ENCODE results near the gene PTPRT.

The PTPRT gene

GRCh38 chr20:42785041-42785440, 404.7 kb downstream of the PTPRT start:
- Histone ChIP-seq H3K4me3 (ENCODE audit: low read length) (no peak overlapping the region), H3K4me1 (ENCODE audit: control insufficient read depth, low read depth, low read length) (no peaks in the 10 kb centered on the region), H3K4ac (ENCODE audit: low read depth, low read length) (no peak overlapping the region), H2BK120ac (ENCODE audit: low read depth, low read length) (no peak overlapping the region), H3K56ac (ENCODE audit: low read length) (no peak overlapping the region), H4K5ac (ENCODE audit: low read length) (no peak overlapping the region), H2BK15ac (replicated peaks; ENCODE audit: low read depth) (no peak overlapping the region), H3K4me2 (ENCODE audit: low read length) (no peak overlapping the region), H3K79me2 (ENCODE audit: control insufficient read depth, insufficient read depth, low read length) (no peaks in the 10 kb centered on the region), H4K8ac (ENCODE audit: low read depth, low read length) (no peak overlapping the region), H3K27ac (ENCODE audit: low read depth, low read length) (no peak overlapping the region), H3K79me1 (ENCODE audit: low read length) (no peaks in the 10 kb centered on the region), H3K23ac (ENCODE audit: low read length) (no peak overlapping the region), H3K36me3 (ENCODE audit: control insufficient read depth, insufficient read depth, low read length) (no peaks in the 10 kb centered on the region), H3K27me3 (ENCODE audit: insufficient read depth, low read length, poor library complexity) (no peaks in the 10 kb centered on the region), H2AK5ac (ENCODE audit: low read length) (no peak overlapping the region), H3K18ac (ENCODE audit: low read length) (no peak overlapping the region), H3K9ac (ENCODE audit: low read length) (no peak overlapping the region), H2BK5ac (ENCODE audit: low read length) (no peak overlapping the region)
- no CpG with 5 or more reads among the region's 4 CpGs for WGBS (ENCODE audit: extremely low coverage, insufficient coverage, low lambda C conversion rate)
- no peak for DNase-seq

GRCh38 chr20:42779216-42779615, 410.5 kb downstream of the PTPRT start:
- Histone ChIP-seq H3K27me3 (ENCODE audit: insufficient read depth, low read length, poor library complexity) (no peaks in the 10 kb centered on the region), H3K23ac (ENCODE audit: low read length) (no peak overlapping the region), H4K8ac (ENCODE audit: low read depth, low read length) (no peak overlapping the region), H3K18ac (ENCODE audit: low read length) (no peak overlapping the region), H3K4me2 (ENCODE audit: low read length) (no peak overlapping the region), H2BK5ac (ENCODE audit: low read length) (no peak overlapping the region), H3K4ac (ENCODE audit: low read depth, low read length) (no peak overlapping the region), H2BK15ac (replicated peaks; ENCODE audit: low read depth) (no peak overlapping the region), H2BK120ac (ENCODE audit: low read depth, low read length) (no peak overlapping the region), H3K4me3 (ENCODE audit: low read length) (no peak overlapping the region), H3K27ac (ENCODE audit: low read depth, low read length) (no peak overlapping the region), H3K4me1 (ENCODE audit: control insufficient read depth, low read depth, low read length) (no peaks in the 10 kb centered on the region), H3K56ac (ENCODE audit: low read length) (no peak overlapping the region), H3K79me2 (ENCODE audit: control insufficient read depth, insufficient read depth, low read length) (no peaks in the 10 kb centered on the region), H4K5ac (ENCODE audit: low read length) (no peak overlapping the region), H3K36me3 (ENCODE audit: control insufficient read depth, insufficient read depth, low read length) (no peaks in the 10 kb centered on the region), H3K79me1 (ENCODE audit: low read length) (no peaks in the 10 kb centered on the region), H3K9ac (ENCODE audit: low read length) (no peak overlapping the region), H2AK5ac (ENCODE audit: low read length) (no peak overlapping the region)
- DNase-seq: peak; percentile 48
- WGBS (ENCODE audit: extremely low coverage, insufficient coverage, low lambda C conversion rate): no CpG with 5 or more reads among the region's 1 CpG

- no peak overlapping the region for H3K27ac ChIP-seq (ENCODE audit: low read depth, low read length)
- no CpG with 5 or more reads among the region's 3 CpGs for WGBS (ENCODE audit: extremely low coverage, insufficient coverage, low lambda C conversion rate)
Measured at GRCh38 chr20:42775866-42776265, 413.8 kb downstream of the PTPRT start.

GRCh38 chr20:42775037-42775436, 414.7 kb downstream of the PTPRT start:
- H3K18ac ChIP-seq (ENCODE audit: low read length): no peak overlapping the region
- DNase-seq: no peak
- no peak overlapping the region for H2BK15ac ChIP-seq (replicated peaks; ENCODE audit: low read depth)
- H3K9ac ChIP-seq (ENCODE audit: low read length): no peak overlapping the region
- H3K4ac ChIP-seq (ENCODE audit: low read depth, low read length): no peak overlapping the region
- H3K56ac ChIP-seq (ENCODE audit: low read length): no peak overlapping the region
- H4K5ac ChIP-seq (ENCODE audit: low read length): no peak overlapping the region
- H3K27ac ChIP-seq (ENCODE audit: low read depth, low read length): no peak overlapping the region
- WGBS (ENCODE audit: extremely low coverage, insufficient coverage, low lambda C conversion rate): no CpG with 5 or more reads among the region's 7 CpGs
- H3K36me3 ChIP-seq (ENCODE audit: control insufficient read depth, insufficient read depth, low read length): no peaks in the 10 kb centered on the region
- H3K23ac ChIP-seq (ENCODE audit: low read length): no peak overlapping the region
- no peak overlapping the region for H2BK120ac ChIP-seq (ENCODE audit: low read depth, low read length)
- H2AK5ac ChIP-seq (ENCODE audit: low read length): no peak overlapping the region
- no peaks in the 10 kb centered on the region for H3K4me1 ChIP-seq (ENCODE audit: control insufficient read depth, low read depth, low read length)
- no peaks in the 10 kb centered on the region for H3K79me2 ChIP-seq (ENCODE audit: control insufficient read depth, insufficient read depth, low read length)
- no peak overlapping the region for H3K4me2 ChIP-seq (ENCODE audit: low read length)
- no peaks in the 10 kb centered on the region for H3K27me3 ChIP-seq (ENCODE audit: insufficient read depth, low read length, poor library complexity)
- no peaks in the 10 kb centered on the region for H3K79me1 ChIP-seq (ENCODE audit: low read length)
- no peak overlapping the region for H4K8ac ChIP-seq (ENCODE audit: low read depth, low read length)
- H3K4me3 ChIP-seq (ENCODE audit: low read length): no peak overlapping the region
- no peak overlapping the region for H2BK5ac ChIP-seq (ENCODE audit: low read length)

More at GRCh38 chr20:42775866-42776265, 413.8 kb downstream of the PTPRT start:
- Histone ChIP-seq H3K9ac (ENCODE audit: low read length) (no peak overlapping the region), H3K4me2 (ENCODE audit: low read length) (no peak overlapping the region), H3K23ac (ENCODE audit: low read length) (no peak overlapping the region), H3K56ac (ENCODE audit: low read length) (no peak overlapping the region), H4K5ac (ENCODE audit: low read length) (no peak overlapping the region), H3K4me3 (ENCODE audit: low read length) (no peak overlapping the region), H3K36me3 (ENCODE audit: control insufficient read depth, insufficient read depth, low read length) (no peaks in the 10 kb centered on the region), H2BK120ac (ENCODE audit: low read depth, low read length) (no peak overlapping the region), H3K79me1 (ENCODE audit: low read length) (no peaks in the 10 kb centered on the region), H2BK5ac (ENCODE audit: low read length) (no peak overlapping the region), H3K18ac (ENCODE audit: low read length) (no peak overlapping the region), H2AK5ac (ENCODE audit: low read length) (no peak overlapping the region), H3K79me2 (ENCODE audit: control insufficient read depth, insufficient read depth, low read length) (no peaks in the 10 kb centered on the region), H2BK15ac (replicated peaks; ENCODE audit: low read depth) (no peak overlapping the region), H3K4ac (ENCODE audit: low read depth, low read length) (no peak overlapping the region), H3K27me3 (ENCODE audit: insufficient read depth, low read length, poor library complexity) (no peaks in the 10 kb centered on the region), H4K8ac (ENCODE audit: low read depth, low read length) (no peak overlapping the region), H3K4me1 (ENCODE audit: control insufficient read depth, low read depth, low read length) (no peaks in the 10 kb centered on the region)
- DNase-seq: peak; percentile 32

GRCh38 chr20:42763015-42763414, 426.7 kb downstream of the PTPRT start:
- no peak overlapping the region for H3K4me2 ChIP-seq (ENCODE audit: low read length)
- H2BK15ac ChIP-seq (replicated peaks; ENCODE audit: low read depth): no peak overlapping the region
- no peak overlapping the region for H4K5ac ChIP-seq (ENCODE audit: low read length)
- no peaks in the 10 kb centered on the region for H3K79me1 ChIP-seq (ENCODE audit: low read length)
- H3K27ac ChIP-seq (ENCODE audit: low read depth, low read length): no peak overlapping the region
- no peak overlapping the region for H3K4me3 ChIP-seq (ENCODE audit: low read length)
- H3K27me3 ChIP-seq (ENCODE audit: insufficient read depth, low read length, poor library complexity): no peaks in the 10 kb centered on the region
- no peak overlapping the region for H2BK120ac ChIP-seq (ENCODE audit: low read depth, low read length)
- H4K8ac ChIP-seq (ENCODE audit: low read depth, low read length): no peak overlapping the region
- WGBS (ENCODE audit: extremely low coverage, insufficient coverage, low lambda C conversion rate): no CpG with 5 or more reads among the region's 1 CpG
- no peaks in the 10 kb centered on the region for H3K36me3 ChIP-seq (ENCODE audit: control insufficient read depth, insufficient read depth, low read length)
- H3K79me2 ChIP-seq (ENCODE audit: control insufficient read depth, insufficient read depth, low read length): no peaks in the 10 kb centered on the region
- H3K4ac ChIP-seq (ENCODE audit: low read depth, low read length): no peak overlapping the region
- H3K56ac ChIP-seq (ENCODE audit: low read length): no peak overlapping the region
- H3K4me1 ChIP-seq (ENCODE audit: control insufficient read depth, low read depth, low read length): no peaks in the 10 kb centered on the region
- no peak overlapping the region for H3K9ac ChIP-seq (ENCODE audit: low read length)
- no peak overlapping the region for H3K23ac ChIP-seq (ENCODE audit: low read length)
- H3K18ac ChIP-seq (ENCODE audit: low read length): no peak overlapping the region
- no peak overlapping the region for H2BK5ac ChIP-seq (ENCODE audit: low read length)
- no peak for DNase-seq
- no peak overlapping the region for H2AK5ac ChIP-seq (ENCODE audit: low read length)

DNA sequence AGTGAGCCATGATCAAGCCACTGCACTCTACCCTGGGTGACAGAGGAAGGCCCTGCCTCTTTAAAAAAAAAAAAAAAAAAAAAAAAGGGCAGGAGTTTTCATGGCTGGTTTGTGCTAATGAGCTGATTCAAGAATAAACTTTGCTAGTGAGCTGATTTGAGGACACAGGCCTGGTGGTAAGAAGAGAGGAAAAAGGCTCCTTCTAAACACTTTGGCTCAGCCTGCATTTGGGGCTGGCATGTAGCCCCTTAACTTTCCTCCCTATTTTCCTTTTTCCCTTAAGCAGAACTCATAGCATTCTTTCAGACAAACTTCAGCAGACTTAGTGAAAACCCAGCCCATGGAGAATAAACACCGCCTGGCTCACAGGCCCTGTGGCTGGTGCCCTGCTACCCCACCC, 432.7 kb downstream of the PTPRT start:
- Histone ChIP-seq H2AK5ac (ENCODE audit: low read length) (no peak overlapping the region), H3K9ac (ENCODE audit: low read length) (no peak overlapping the region), H3K4ac (ENCODE audit: low read depth, low read length) (no peak overlapping the region), H2BK15ac (replicated peaks; ENCODE audit: low read depth) (no peak overlapping the region), H3K23ac (ENCODE audit: low read length) (no peak overlapping the region), H3K4me1 (ENCODE audit: control insufficient read depth, low read depth, low read length) (no peaks in the 10 kb centered on the region), H2BK5ac (ENCODE audit: low read length) (no peak overlapping the region), H2BK120ac (ENCODE audit: low read depth, low read length) (no peak overlapping the region), H3K27ac (ENCODE audit: low read depth, low read length) (no peak overlapping the region), H3K27me3 (ENCODE audit: insufficient read depth, low read length, poor library complexity) (no peaks in the 10 kb centered on the region), H3K36me3 (ENCODE audit: control insufficient read depth, insufficient read depth, low read length) (no peaks in the 10 kb centered on the region), H3K56ac (ENCODE audit: low read length) (no peak overlapping the region), H4K5ac (ENCODE audit: low read length) (no peak overlapping the region), H3K4me2 (ENCODE audit: low read length) (no peak overlapping the region), H3K4me3 (ENCODE audit: low read length) (no peak overlapping the region), H3K79me2 (ENCODE audit: control insufficient read depth, insufficient read depth, low read length) (no peaks in the 10 kb centered on the region), H3K79me1 (ENCODE audit: low read length) (no peaks in the 10 kb centered on the region), H4K8ac (ENCODE audit: low read depth, low read length) (no peak overlapping the region), H3K18ac (ENCODE audit: low read length) (no peak overlapping the region)
- WGBS (ENCODE audit: extremely low coverage, insufficient coverage, low lambda C conversion rate): no CpG with 5 or more reads among the region's 1 CpG
- no peak for DNase-seq

All from mesendoderm (in vitro differentiated cells).